HepG2 (cell line): ENCODE data around the gene ZFPL1. TPM values are rescaled to one million over a fixed set of nuclear protein-coding genes. Genes with fewer than 3 reads are reported as not detected.
A peak's percentile ranks its signal among the peaks of the same experiment; 100 is the strongest.

Experiments used
- BATF2 ChIP-seq: sonication (generic); formaldehyde crosslinking; IDR thresholded peaks from 2 replicates; pipeline ENCODE4 v1.8.0; 2022; ENCODE audit warnings: mild to moderate bottlenecking, missing genetic modification reagents, moderate library complexity
- BRCA1 ChIP-seq: sonication (generic); formaldehyde crosslinking; IDR thresholded peaks from 2 replicates; pipeline ENCODE4 v1.4.0; 2020; ENCODE audit warnings: missing genetic modification reagents
- EHMT2 ChIP-seq: fragments of 200-600 bp; sonication (generic); IDR thresholded peaks from 2 replicates; pipeline ENCODE4 v1.7.0; 2017; ENCODE audit warnings: antibody characterized with exemption, low read depth, low read length, borderline replicate concordance
- FOXO4 ChIP-seq: sonication (generic); formaldehyde crosslinking; conservative IDR thresholded peaks from 2 replicates; pipeline ENCODE4 v1.8.1; 2023; ENCODE audit warnings: missing genetic modification reagents
- HNF1B ChIP-seq: sonication (generic); formaldehyde crosslinking; IDR thresholded peaks from 2 replicates; pipeline ENCODE4 v1.5.1; 2020; ENCODE audit warnings: mild to moderate bottlenecking, moderate library complexity, missing genetic modification reagents
- HNRNPL ChIP-seq: fragments of 200-400 bp; formaldehyde crosslinking; IDR thresholded peaks from 2 replicates; pipeline ENCODE4 v1.6.1; 2017; ENCODE audit warnings: mild to moderate bottlenecking, low read depth, low read length
- KAT2B ChIP-seq: fragments of 150-350 bp; IDR thresholded peaks from 2 replicates; pipeline ENCODE4 v1.6.1; 2014; ENCODE audit warnings: low read depth, low read length, borderline replicate concordance
- KLF13 ChIP-seq: sonication (generic); formaldehyde crosslinking; IDR thresholded peaks from 2 replicates; pipeline ENCODE4 v1.4.0; 2020; ENCODE audit warnings: mild to moderate bottlenecking, missing genetic modification reagents
- MBD4 ChIP-seq: IDR thresholded peaks from 2 replicates; pipeline ENCODE4 v1.6.1; 2012; ENCODE audit warnings: low read length, inconsistent platforms, borderline replicate concordance
- PPARG ChIP-seq: conservative IDR thresholded peaks from 2 replicates; pipeline ENCODE4 v1.6.1; 2016; ENCODE audit warnings: missing biosample characterization, missing genetic modification reagents
- SMAD9 ChIP-seq: sonication (generic); formaldehyde crosslinking; IDR thresholded peaks from 2 replicates; pipeline ENCODE4 v1.5.1; 2020; ENCODE audit warnings: mild to moderate bottlenecking, missing genetic modification reagents
- TBP ChIP-seq: sonication (generic); formaldehyde crosslinking; IDR thresholded peaks from 2 replicates; pipeline ENCODE4 v1.5.0; 2020; ENCODE audit warnings: missing genetic modification reagents
- ZBTB1 ChIP-seq: sonication (generic); formaldehyde crosslinking; IDR thresholded peaks from 2 replicates; pipeline ENCODE4 v1.4.0; 2020; ENCODE audit warnings: missing genetic modification reagents, borderline replicate concordance
- ZBTB43 ChIP-seq: sonication (generic); formaldehyde crosslinking; conservative IDR thresholded peaks from 2 replicates; pipeline ENCODE4 v1.4.0; 2020; ENCODE audit warnings: missing genetic modification reagents
- ZFP90 ChIP-seq: sonication (generic); formaldehyde crosslinking; IDR thresholded peaks from 2 replicates; pipeline ENCODE4 v1.8.0; 2022; ENCODE audit warnings: missing genetic modification reagents, mild to moderate bottlenecking, inconsistent platforms, borderline replicate concordance
- ZNF235 ChIP-seq: sonication (generic); formaldehyde crosslinking; IDR thresholded peaks from 2 replicates; pipeline ENCODE4 v1.8.1; 2023; ENCODE audit warnings: mild to moderate bottlenecking, missing genetic modification reagents, borderline replicate concordance
- ZNF292 ChIP-seq: sonication (generic); formaldehyde crosslinking; IDR thresholded peaks from 2 replicates; pipeline ENCODE4 v1.8.1; 2022; ENCODE audit warnings: mild to moderate bottlenecking, low read depth, missing genetic modification reagents, borderline replicate concordance
- polyA plus RNA-seq, 8 experiments: library from polyadenylated mRNA; depleted of rRNA in 3 of 8; stranded (reverse) in 7 of 8; unstranded in 1 of 8; fragments of >200 nt; fragmentation: Illumina TruSeq in 4 of 8; extraction: Trizol in 4 of 8; gene quantifications; 2 replicates each; pipeline versions ENCODE4 v1.2.1 to v1.2.3, GENCODE V29; 2011 to 2016; ENCODE audit warnings: low read depth in 4 of 8, missing spikeins in 1 of 8, mixed read lengths in 1 of 8; ENCODE audit not compliant: insufficient read depth in 1 of 8
- total RNA-seq, 5 experiments: library from RNA; depleted of rRNA; stranded (reverse); fragments of >200 nt; fragmentation: Illumina TruSeq; extraction: Trizol; gene quantifications; 2 replicates each; pipeline ENCODE4 v1.2.3, GENCODE V29; 2016; ENCODE audit warnings: low read depth in 1 of 5
- TF ChIP-seq, protein P1 (sequence below), 2 experiments: sonication (generic) in 1 of 2; formaldehyde crosslinking in 1 of 2; IDR thresholded peaks; 2 replicates each; pipeline versions ENCODE4 v1.5.1 to v1.6.1; 2011 to 2020; ENCODE audit warnings: borderline replicate concordance in 1 of 2, low read depth in 1 of 2, low read length in 1 of 2, mild to moderate bottlenecking in 1 of 2, missing genetic modification reagents in 1 of 2, moderate library complexity in 1 of 2
- TF ChIP-seq, protein P2 (sequence below): sonication (generic); formaldehyde crosslinking; IDR thresholded peaks from 2 replicates; pipeline ENCODE4 v1.4.0; 2020; ENCODE audit warnings: missing genetic modification reagents

Gene ZFPL1
- total and polyA plus RNA-seq, 2 of the 13 experiments (the other 11 are each of a cell fraction or from before 2014, with no cell fraction given): 32.2 to 56.0 TPM

- TF ChIP-seq ZFP90 (no peak), ZBTB43 (CRISPR knock-in tag) (no peak), ZNF292 (CRISPR knock-in tag) (no peak), EHMT2 (no peak), HNRNPL (no peak), SMAD9 (no peak; the same call in 1 of the 2 replicates), HNF1B (CRISPR knock-in tag) (peak; percentile 29; the same call in 1 of the 2 replicates), PPARG (CRISPR knock-in tag) (0 out of 2 replicates have a peak, but pooled peaks have one; percentile 36), ZBTB1 (CRISPR knock-in tag) (no peak), TBP (CRISPR knock-in tag) (no peak), MBD4 (no peak), BATF2 (CRISPR knock-in tag) (0 out of 2 replicates have a peak, but pooled peaks have one; percentile 47), ZNF235 (CRISPR knock-in tag) (no peak), BRCA1 (CRISPR knock-in tag) (0 out of 2 replicates have a peak, but pooled peaks have one; percentile 58), KLF13 (no peak), KAT2B (no peak), FOXO4 (CRISPR knock-in tag) (no peak)
- TF ChIP-seq, protein P1, sequence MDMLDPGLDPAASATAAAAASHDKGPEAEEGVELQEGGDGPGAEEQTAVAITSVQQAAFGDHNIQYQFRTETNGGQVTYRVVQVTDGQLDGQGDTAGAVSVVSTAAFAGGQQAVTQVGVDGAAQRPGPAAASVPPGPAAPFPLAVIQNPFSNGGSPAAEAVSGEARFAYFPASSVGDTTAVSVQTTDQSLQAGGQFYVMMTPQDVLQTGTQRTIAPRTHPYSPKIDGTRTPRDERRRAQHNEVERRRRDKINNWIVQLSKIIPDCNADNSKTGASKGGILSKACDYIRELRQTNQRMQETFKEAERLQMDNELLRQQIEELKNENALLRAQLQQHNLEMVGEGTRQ (IDR thresholded peaks at IDR 0.05; ENCODE audit: low read depth, low read length): no peak
- TF ChIP-seq, protein P1 (CRISPR knock-in tag; IDR thresholded peaks at IDR 0.05; ENCODE audit: borderline replicate concordance): no peak
- TF ChIP-seq, protein P2, sequence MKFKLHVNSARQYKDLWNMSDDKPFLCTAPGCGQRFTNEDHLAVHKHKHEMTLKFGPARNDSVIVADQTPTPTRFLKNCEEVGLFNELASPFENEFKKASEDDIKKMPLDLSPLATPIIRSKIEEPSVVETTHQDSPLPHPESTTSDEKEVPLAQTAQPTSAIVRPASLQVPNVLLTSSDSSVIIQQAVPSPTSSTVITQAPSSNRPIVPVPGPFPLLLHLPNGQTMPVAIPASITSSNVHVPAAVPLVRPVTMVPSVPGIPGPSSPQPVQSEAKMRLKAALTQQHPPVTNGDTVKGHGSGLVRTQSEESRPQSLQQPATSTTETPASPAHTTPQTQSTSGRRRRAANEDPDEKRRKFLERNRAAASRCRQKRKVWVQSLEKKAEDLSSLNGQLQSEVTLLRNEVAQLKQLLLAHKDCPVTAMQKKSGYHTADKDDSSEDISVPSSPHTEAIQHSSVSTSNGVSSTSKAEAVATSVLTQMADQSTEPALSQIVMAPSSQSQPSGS: peak; percentile 60; the same call in 1 of the 2 replicates
These were observed 28.7 kb downstream of the ZFPL1 start (continued) for GRCh38 chr11:65112546-65113360.
